Endodermal cell (in vitro differentiated cells): Measurements from ENCODE around the gene PNPLA7. TPM values are rescaled to one million over a fixed set of nuclear protein-coding genes. Genes with fewer than 3 reads are reported as not detected.
"Not testable (repeated sequence)": the region's sequence is repeated elsewhere in the genome, so short reads cannot be mapped to it uniquely, and the experiment has no call there.

ENCODE experiments used
- DNase-seq: peaks from one replicate; pipeline ENCODE4 v3.0.0-alpha.2; 2017
- H3K27ac ChIP-seq: 2 replicates; pipeline ENCODE4 v1.5.1; 2013; ENCODE audit warnings: mild to moderate bottlenecking, low read depth, low read length, moderate library complexity
- H3K27me3 ChIP-seq: 2 replicates; pipeline ENCODE4 v1.6.1; 2013; ENCODE audit warnings: mild to moderate bottlenecking, low read length, moderate library complexity; ENCODE audit not compliant: insufficient read depth, control insufficient read depth, poor library complexity, severe bottlenecking
- H3K36me3 ChIP-seq: 2 replicates; pipeline ENCODE4 v1.7.0; 2013; ENCODE audit warnings: mild to moderate bottlenecking, low read length, moderate library complexity; ENCODE audit not compliant: control insufficient read depth, insufficient read depth
- H3K4me1 ChIP-seq: one replicate; pipeline ENCODE4 v1.7.0; 2013; ENCODE audit warnings: low read length; ENCODE audit not compliant: control insufficient read depth, insufficient read depth
- H3K4me3 ChIP-seq: 2 replicates; pipeline ENCODE4 v1.5.1; 2013; ENCODE audit warnings: mild to moderate bottlenecking, low read length, moderate library complexity
- H3K9ac ChIP-seq: 2 replicates; pipeline ENCODE4 v1.6.1; 2013; ENCODE audit warnings: mild to moderate bottlenecking, low read length, moderate library complexity; ENCODE audit not compliant: poor library complexity, severe bottlenecking; ENCODE audit errors: extremely low read depth
- H3K9me3 ChIP-seq: 2 replicates; pipeline ENCODE4 v1.6.1; 2013; ENCODE audit warnings: mild to moderate bottlenecking, low read length, moderate library complexity; ENCODE audit not compliant: control insufficient read depth
- H3K27ac Mint-ChIP-seq: 2 replicates; pipeline ENCODE4 v1.8.0; 2020; ENCODE audit warnings: mixed read lengths
- H3K27me3 Mint-ChIP-seq: 2 replicates; pipeline ENCODE4 v1.8.0; 2021; ENCODE audit warnings: mild to moderate bottlenecking, mixed read lengths; ENCODE audit not compliant: insufficient read depth
- H3K36me3 Mint-ChIP-seq: 2 replicates; pipeline ENCODE4 v1.8.0; 2020; ENCODE audit warnings: low read depth, mixed read lengths
- H3K4me1 Mint-ChIP-seq: 2 replicates; pipeline ENCODE4 v1.8.0; 2020; ENCODE audit warnings: mixed read lengths
- H3K4me3 Mint-ChIP-seq: 2 replicates; pipeline ENCODE4 v1.8.0; 2020; ENCODE audit warnings: mild to moderate bottlenecking, moderate library complexity, mixed read lengths
- H3K9me3 Mint-ChIP-seq: 2 replicates; pipeline ENCODE4 v1.8.0; 2020; ENCODE audit warnings: mild to moderate bottlenecking, mixed read lengths
- WGBS, 2 experiments: methylation state at CpG; one replicate each; pipeline versions ENCODE4 v1.1.5 to v1.1.7; 2013; ENCODE audit warnings: missing lambda C conversion rate in 2 of 2, mixed read lengths in 1 of 2; ENCODE audit not compliant: insufficient coverage in 1 of 2, insufficient read length in 1 of 2; 5-methylcytosine and 5-hydroxymethylcytosine counted together
- total RNA-seq, 2 donors: library from RNA; stranded (reverse); fragmentation: NEBNext Ultra II Directional in 1 of 2; extraction: Animal tissue kit (Norgen Biotek cat#: 25700) in 1 of 2; gene quantifications; 2 replicates in 1 of 2; 3 replicates in 1 of 2; pipeline ENCODE4 v1.2.1, GENCODE V29; 2021
- TF ChIP-seq, protein P1 (sequence below): fragments of 200-600 bp; sonication (generic); conservative IDR thresholded peaks from 2 replicates; pipeline ENCODE4 v1.5.0; 2021; ENCODE audit warnings: antibody characterized with exemption, mild to moderate bottlenecking

The PNPLA7 gene
- total RNA-seq, 2 donors from 2014 or later = 2.0 to 2.4 TPM

- no peak overlapping the region for H3K27ac Mint-ChIP-seq
- Histone ChIP-seq H3K9ac (no peak overlapping the region), H3K4me1 (no peaks in the 10 kb centered on the region), H3K9me3 (no peaks in the 10 kb centered on the region), H3K4me3 (no peak overlapping the region), H3K36me3 (no peaks in the 10 kb centered on the region), H3K27ac (no peak overlapping the region), H3K27me3 (no peaks in the 10 kb centered on the region)
- no peaks in the 10 kb centered on the region for H3K4me1 Mint-ChIP-seq
- H3K27me3 Mint-ChIP-seq = peaks cover 14% of the 10 kb centered on the region
- peaks cover 4% of the 10 kb centered on the region for H3K9me3 Mint-ChIP-seq
- 92 to 100% methylated on average over 4 to 7 of the region's 7 CpGs for WGBS, 2 experiments
- no peaks in the 10 kb centered on the region for H3K36me3 Mint-ChIP-seq
- DNase-seq = no peak
- H3K4me3 Mint-ChIP-seq = no peak overlapping the region
- TF ChIP-seq, protein P1, sequence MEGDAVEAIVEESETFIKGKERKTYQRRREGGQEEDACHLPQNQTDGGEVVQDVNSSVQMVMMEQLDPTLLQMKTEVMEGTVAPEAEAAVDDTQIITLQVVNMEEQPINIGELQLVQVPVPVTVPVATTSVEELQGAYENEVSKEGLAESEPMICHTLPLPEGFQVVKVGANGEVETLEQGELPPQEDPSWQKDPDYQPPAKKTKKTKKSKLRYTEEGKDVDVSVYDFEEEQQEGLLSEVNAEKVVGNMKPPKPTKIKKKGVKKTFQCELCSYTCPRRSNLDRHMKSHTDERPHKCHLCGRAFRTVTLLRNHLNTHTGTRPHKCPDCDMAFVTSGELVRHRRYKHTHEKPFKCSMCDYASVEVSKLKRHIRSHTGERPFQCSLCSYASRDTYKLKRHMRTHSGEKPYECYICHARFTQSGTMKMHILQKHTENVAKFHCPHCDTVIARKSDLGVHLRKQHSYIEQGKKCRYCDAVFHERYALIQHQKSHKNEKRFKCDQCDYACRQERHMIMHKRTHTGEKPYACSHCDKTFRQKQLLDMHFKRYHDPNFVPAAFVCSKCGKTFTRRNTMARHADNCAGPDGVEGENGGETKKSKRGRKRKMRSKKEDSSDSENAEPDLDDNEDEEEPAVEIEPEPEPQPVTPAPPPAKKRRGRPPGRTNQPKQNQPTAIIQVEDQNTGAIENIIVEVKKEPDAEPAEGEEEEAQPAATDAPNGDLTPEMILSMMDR = no peak
These were observed 82.3 kb downstream of the PNPLA7 start for GRCh38 chr9:137467896-137468295.

DNA sequence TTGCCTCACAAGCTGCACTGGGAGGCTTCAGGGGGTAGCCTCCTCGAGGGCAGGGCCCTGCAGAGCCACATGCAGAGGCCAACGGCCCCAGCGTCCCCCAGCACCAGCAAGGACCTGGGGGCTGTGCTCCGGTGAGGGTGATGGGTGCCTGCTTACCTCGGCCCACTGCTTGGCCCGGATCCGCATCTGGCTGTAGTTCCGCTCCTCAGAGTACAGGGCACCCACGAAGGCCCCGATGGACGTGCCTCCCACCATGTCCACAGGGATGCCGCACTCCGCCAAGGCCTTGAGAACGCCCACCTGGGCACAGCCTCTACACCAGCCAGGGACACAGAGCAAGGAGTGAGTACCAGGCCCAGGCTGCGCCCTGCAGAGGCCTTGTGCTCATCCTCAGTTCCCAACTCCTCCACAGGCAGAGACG, 83.0 kb downstream of the PNPLA7 start:
- no peaks in the 10 kb centered on the region for H3K27me3 ChIP-seq
- H3K4me1 ChIP-seq = no peaks in the 10 kb centered on the region
- TF ChIP-seq, protein P1 = no peak
- WGBS, 2 experiments = 91 to 94% methylated on average over 10 to 16 of the region's 16 CpGs
- Mint-ChIP-seq H3K4me3 (no peak overlapping the region), H3K27ac (no peak overlapping the region), H3K36me3 (no peaks in the 10 kb centered on the region), H3K4me1 (no peaks in the 10 kb centered on the region), H3K9me3 (peaks cover 2% of the 10 kb centered on the region), H3K27me3 (peaks cover 17% of the 10 kb centered on the region)
- no peak overlapping the region for H3K4me3 ChIP-seq
- DNase-seq = no peak
- H3K27ac ChIP-seq = no peak overlapping the region
- H3K9ac ChIP-seq = no peak overlapping the region
- no peaks in the 10 kb centered on the region for H3K9me3 ChIP-seq
- H3K36me3 ChIP-seq = no peaks in the 10 kb centered on the region

DNA sequence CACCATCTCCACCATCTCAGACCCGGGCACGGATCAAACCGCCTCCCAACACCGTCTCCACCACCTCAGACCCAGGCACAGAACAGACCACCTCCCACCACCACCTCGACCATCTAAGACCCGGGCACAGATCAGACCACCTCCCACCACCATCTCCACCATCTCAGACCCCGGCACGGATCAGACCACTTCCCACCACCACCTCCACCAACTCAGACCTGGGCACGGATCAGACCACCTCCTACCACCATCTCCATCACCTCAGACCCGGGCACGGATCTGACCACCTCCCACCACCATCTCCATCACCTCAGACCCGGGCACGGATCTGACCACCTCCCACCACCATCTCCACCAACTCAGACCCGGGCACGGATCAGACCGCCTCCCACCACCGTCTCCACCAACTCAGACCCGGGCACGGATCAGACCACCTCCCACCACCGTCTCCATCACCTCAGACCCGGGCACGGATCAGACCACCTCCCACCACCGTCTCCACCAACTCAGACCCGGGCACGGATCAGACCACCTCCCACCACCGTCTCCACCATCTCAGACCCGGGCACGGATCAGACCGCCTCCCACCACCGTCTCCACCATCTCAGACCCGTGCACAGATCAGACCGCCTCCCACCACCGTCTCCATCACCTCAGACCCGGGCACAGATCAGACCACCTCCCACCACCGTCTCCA, 83.7 kb downstream of the PNPLA7 start:
- peaks cover 22% of the 10 kb centered on the region for H3K27me3 Mint-ChIP-seq
- H3K9ac ChIP-seq = not testable (repeated sequence)

More for the DNA sequence above, 83.7 kb downstream of the PNPLA7 start:
- H3K4me3 Mint-ChIP-seq, DNase-seq, H3K4me3 ChIP-seq, H3K9me3 ChIP-seq, H3K36me3 Mint-ChIP-seq, H3K4me1 Mint-ChIP-seq, H3K4me1 ChIP-seq, H3K27ac ChIP-seq, H3K27me3 ChIP-seq, H3K36me3 ChIP-seq, H3K9me3 Mint-ChIP-seq, H3K27ac Mint-ChIP-seq: not testable (repeated sequence)
- 93 to 100% methylated on average over 3 to 35 of the region's 35 CpGs for WGBS, 2 experiments
